ENCODE measurements around the gene RAB11FIP4.

The RAB11FIP4 gene

GRCh38 chr17:31530391-31530985 lies 139.0 kb downstream of the RAB11FIP4 start:
- DNase-seq, result no peak

- DNase-seq, result no peak
Observed at GRCh38 chr17:31531336-31531980, 140.0 kb downstream of the RAB11FIP4 start.

- DNase-seq, result no peak
Observed at GRCh38 chr17:31532081-31532480, 140.6 kb downstream of the RAB11FIP4 start.

- no peak for DNase-seq
Observed at GRCh38 chr17:31532526-31532925, 141.1 kb downstream of the RAB11FIP4 start.

DNA sequence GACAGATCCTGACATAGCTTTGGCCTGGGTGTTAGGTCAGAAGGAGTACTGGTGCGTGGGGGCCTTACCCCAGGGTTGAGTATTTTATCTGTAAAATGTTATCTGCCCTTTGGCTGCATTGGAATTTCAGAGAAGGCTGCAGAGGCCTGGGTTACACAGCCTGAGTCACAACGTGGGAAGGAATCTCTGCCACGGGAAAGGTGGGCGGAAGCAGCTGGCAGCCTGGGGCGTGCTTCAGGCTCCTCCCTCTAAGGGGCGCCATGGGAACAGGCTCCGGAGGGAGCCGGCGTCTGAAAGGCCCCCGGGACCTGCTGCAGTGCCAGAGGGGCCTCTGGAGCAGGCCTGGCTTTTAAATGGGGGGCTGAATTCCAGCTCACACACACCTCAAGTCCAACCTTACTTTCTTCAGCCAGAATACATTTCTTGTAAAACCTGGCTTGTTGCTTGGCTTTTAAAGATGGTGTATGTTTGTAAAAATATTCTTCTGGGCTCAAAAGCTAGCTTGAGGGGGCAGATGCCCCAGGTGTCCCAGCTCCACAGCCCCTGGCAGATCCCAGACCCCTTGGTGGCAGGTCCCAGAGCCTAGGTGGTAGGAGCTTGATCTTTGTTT lies 142.2 kb downstream of the RAB11FIP4 start:
- DNase-seq, result no peak

DNA sequence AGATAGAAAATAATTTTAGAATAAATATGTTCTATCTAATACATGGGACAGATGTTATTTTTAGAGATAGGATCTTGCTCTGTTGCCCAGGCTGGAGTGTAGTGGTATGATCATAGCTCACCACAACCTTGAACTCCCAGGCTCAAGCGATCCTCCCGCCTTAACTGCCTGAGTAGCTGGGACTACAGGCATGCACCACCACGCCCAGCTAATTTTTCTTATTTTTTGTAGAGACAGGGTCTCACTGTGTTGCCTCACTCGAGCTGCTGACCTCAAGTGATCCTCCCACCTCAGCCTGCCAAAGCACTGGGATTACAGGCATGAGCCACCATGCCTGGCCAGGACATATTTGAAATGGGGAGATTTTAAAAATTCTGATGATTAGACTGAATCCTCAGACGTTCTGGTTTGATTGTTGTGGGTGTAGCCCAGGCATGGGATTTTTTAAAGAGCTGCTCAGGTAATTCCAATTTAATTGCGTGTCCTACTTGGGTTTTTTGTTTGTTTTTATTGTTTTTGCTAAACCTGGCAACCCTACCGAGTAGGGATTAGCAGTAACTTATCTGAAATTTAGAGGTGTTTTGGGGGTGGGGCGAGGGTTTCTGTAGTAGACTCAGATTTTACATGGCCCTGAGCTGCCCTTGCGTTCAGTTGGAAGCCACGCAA lies 142.9 kb downstream of the RAB11FIP4 start:
- DNase-seq, result no peak

GRCh38 chr17:31535581-31535981 lies 144.1 kb downstream of the RAB11FIP4 start:
- DNase-seq, result no peak

DNA sequence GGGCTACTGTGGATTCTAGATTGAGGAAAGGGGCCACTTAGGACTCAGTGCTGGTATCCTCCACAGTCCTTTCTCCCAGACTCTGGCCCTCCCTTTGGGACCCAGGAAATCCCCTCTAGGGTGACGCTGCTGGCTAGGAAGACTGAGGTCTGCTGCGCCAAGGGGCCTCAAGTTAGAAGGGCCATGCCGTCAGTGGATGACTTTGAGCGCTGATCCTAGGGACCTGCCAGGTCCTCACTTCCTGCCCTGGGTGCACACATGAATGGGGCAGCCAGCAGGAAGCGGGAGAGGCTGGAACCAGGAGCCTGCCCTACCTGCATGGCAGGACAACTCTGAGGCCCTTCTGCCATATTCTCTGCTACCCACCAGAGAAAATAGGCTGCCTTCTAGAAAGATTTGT lies 145.0 kb downstream of the RAB11FIP4 start:
- DNase-seq, result no peak

- no peak for DNase-seq
Observed at GRCh38 chr17:31537565-31538011, 146.1 kb downstream of the RAB11FIP4 start.

DNA sequence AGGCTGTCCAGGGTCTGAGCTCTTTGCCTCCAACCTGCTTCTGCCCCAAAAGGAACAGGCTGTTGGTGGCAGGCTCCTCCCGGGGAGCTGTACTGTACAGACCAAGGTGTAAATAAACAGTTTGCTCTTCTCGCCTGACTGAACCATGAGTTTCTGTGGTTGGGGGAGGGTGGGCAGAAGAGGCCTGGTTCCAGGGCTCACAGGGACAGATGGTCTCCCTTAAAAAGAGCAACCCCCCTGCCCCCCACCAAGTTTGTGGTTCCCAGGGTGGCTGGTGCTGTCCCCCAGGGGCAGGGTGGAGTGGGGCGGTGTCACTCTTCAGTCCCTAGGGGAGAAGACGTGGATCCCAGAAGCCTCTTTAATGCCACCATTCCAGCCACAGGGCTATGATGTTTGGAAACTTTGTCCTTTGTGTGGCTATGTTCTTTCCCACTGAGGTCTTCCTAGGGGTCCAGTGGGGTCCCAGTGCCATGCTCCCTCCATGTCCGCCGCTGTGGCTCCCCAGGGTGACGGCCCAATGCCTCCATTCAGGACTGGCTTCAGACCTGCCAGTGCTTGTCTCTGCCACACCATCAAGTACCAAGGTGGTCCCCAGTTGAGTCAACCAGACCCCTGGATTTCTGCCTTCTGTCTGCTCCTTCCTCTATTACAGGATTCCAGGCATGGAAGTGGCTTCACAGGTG lies 146.7 kb downstream of the RAB11FIP4 start:
- no peak for DNase-seq

DNA sequence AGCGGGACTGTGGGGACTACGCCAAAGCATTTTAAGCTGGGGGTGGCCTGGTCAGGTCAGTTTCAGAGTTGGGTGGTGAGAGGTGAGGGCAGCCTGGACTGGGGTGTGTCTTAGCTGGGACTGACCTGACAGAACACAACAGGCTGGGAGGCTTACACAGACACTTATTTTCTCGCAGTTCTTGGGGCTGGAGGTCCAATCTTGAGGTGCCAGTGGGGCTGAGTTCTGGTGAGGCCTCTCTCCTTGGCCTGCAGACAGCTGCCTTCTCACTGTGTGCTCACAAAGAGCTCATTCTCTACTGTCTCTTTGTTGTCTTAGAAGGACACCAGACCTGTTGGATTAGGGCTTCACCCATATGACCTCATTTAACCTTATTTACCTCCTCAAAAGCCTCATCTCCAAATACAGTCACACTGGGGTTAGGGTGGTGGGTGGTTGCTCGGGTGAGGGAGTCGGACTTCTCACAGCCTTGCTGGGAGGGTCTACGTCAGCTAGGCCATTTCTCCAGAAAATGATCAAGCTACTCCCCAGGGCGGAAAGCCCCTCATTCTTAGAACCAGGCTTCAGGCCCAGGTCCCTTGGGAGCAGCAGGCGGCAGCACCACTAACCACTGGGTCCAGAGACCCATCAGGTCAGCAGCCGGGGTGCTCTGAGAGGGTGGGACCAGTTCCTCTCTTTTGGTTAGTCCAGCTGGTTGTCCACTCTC lies 149.3 kb downstream of the RAB11FIP4 start:
- no peak for DNase-seq

GRCh38 chr17:31541559-31541958 lies 150.1 kb downstream of the RAB11FIP4 start:
- DNase-seq, result no peak

DNA sequence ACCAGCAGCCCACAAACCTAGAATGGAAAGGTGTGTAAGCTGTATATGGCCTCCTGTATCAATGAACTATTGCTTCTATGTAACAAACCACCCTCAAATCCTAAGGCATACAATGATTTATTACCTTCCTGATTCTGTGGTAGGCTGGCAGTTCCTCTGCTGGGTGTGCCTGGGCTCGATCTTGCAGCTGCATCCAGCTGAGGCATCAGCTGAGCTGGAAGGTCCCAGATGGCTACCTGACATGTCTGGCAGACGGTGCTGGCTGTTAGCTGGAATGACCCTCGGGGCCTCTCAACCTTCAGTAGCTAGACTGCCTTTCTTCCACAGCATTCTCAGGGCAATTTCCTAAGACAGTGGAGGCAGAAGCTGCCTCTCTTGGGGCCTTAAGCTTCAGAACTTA lies 152.7 kb downstream of the RAB11FIP4 start:
- DNase-seq, result no peak

DNA sequence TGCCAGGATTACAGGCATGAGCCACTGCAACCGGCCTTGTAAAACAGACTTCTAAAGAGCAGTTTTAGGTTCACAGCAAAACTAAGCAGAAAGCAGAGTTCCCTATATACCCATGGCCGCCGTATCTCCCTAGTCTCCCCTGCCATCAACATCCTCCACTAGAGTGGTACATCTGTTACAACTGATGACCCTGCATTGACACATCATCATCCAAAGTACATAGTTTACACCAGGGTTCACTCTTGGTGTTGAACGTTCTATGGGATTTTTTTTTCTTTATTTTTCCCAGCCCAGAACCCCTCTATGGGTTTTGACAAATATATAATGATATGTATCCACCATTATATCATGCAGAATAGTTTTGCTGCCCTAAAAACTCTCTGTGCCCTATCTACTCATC lies 155.2 kb downstream of the RAB11FIP4 start:
- DNase-seq, result no peak

GRCh38 chr17:31548709-31549108 lies 157.2 kb downstream of the RAB11FIP4 start:
- no peak for DNase-seq

DNA sequence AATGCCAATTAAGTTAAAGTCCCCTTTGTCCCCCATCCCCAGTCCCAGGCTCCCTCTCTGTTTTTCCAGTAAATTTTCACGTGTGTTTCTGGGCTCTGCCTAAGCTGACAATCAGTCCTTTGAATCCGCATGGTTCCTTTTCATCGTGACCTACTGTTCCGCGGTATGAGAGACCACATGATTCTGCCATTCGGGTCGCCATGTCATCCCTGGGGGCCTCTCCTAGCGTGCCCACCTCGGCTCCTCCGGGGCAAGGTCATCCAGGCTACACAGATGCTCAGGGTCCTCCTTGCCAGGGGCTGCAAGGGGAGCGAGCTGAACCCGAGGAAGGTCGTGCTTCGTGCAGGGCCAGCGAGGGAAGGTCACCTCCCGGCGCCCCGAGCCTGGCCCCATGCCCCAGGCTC lies 157.6 kb downstream of the RAB11FIP4 start:
- no peak for DNase-seq

DNA sequence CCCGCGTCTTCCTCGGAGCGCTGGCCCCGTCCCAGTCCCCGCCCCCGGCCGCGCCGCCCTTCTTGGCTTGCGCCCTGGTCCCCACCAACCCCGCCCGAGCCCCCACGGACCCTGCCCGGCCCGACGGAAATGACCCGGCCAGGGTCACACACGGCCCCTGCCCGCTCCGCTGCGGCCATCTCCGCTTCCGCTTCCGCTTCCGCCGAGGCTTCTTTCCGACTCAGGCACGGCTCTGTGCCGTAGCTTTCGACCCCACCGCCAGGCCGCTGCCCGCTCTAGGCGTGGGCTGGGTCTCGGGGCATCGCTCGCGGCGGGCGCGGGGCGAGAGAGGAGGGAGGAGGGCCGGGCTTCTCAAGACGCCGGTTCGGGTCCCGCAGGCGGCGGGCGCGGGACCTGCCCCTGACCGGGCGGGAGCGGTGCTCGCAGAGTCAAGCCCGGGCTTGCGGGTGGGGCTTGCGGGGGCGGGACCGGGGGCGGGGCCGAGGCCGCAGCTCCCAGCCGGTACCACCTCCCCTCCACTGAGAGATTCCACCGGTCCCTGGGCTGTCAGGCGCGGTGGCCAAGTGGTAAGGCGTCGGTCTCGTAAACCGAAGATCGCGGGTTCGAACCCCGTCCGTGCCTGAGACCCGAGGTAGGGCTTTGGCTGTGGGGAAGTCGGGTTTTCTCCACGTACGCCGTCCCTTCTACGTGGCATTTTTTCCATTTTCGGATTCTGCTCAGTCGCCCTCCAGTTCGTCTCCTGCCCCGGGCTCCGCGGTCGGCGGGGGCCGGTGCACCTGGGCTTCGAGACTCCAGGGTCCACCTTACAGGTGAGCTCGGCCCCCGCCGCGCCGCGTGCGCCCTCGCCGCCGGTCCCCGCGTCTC lies 158.3 kb downstream of the RAB11FIP4 start:
- DNase-seq, result peak; percentile 84

DNA sequence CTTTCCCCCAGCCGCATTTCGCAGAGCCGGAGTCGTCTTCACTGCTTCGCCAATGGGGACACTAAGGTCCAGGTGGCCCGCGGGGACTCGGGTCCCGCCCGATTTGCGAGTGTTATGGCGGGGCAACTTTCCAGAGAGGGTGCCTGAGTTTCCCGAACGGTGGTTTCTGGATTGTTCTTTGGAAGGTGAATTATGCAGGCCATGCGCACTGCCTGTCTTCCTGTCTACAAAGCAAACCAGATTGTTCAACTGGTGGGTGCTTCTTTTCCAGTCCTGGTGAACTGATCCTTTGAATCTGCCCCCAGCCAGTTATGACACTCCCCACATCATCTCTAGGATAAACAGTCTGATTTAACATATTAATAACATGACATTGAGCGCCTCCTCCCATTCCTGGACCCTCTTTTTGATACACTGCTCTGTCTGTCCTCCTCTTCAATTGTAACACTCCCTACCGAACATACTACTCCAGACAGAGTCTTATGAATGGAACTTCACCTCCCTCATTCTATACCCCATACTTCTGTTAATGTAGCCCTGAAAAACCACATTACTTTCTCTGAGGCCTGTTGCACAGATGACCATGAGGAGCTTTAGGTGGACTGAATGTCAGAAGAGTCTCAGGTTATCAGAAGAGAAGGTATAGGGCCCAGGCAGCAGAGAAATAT lies 159.0 kb downstream of the RAB11FIP4 start:
- no peak for DNase-seq

DNA sequence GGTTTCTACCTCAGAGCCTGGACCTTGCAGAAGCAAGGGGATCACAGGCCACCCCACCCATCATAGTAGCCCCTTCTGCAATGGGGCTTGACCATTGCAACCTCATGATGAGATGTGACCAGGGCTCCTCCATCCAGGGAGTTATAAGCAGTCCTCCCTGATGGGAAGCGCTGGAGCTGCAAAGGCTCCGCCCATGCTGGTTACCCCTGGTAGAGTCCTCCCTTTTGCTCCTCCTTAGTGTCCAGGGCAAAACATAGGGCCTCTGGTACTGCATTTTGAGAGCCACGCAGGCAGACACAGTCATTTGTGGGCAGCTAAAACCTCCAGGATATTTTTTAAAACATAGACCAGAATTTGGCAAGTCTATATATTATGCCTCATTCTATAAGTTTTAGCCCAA lies 161.1 kb downstream of the RAB11FIP4 start:
- DNase-seq, result no peak

DNA sequence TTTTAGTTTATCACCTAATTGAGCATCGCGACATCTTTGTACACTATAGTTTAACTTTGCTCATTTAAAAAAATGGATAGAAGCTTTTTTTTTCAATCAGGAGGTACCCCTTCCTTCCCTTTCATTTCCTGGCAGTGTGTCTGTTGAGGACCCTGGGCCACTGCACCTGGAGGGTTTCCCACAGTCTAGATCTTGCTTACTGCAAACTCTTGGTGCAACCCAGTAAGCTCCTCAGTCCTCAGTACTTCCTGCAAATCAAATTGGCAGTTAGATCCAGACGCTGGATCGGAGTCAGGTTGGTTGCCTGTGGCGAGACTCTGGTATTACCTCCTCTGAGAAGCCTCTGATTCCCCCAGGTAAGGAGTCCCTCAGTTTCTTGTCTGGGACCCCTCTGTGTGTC lies 162.0 kb downstream of the RAB11FIP4 start:
- no peak for DNase-seq

DNA sequence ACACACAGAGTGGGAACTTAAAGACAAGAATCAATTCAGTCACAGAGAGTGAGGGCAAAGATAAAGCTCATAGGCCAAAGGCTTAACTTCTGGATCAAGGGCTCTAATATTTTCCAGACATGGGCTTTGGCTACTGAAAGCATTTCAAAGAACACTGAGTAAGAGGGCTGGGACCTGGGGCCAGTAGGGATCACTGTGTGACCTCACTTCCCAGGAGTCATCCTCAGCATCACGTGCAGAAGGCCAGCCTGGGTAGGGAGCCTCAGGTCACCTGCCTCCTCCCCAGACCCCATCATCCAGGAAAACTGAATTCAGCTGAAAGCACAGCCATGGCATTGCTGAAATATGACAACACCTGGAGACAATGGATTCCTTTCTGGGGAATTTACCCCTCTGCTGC lies 163.5 kb downstream of the RAB11FIP4 start:
- no peak for DNase-seq

Measured in activated gamma-delta T cell treated with Interleukin-2 at 50 U/mL for 16 hours (primary cell).